GM18951 (cell line): Measurements from ENCODE around the gene JMJD6.
"Not testable (repeated sequence)": the region's sequence is repeated elsewhere in the genome, so short reads cannot be mapped to it uniquely, and the experiment has no call there.

Source experiments
- POLR2A ChIP-seq: IDR thresholded peaks from 4 replicates; pipeline ENCODE4 v1.6.1; 2011; ENCODE audit warnings: mild to moderate bottlenecking; ENCODE audit not compliant: insufficient read length, insufficient read depth; ENCODE audit errors: extremely low read depth
- in situ Hi-C: fragments of 300-500 bp; cut with MboI; formaldehyde crosslinking; loops from one replicate; pipeline ENCODE4 v1.12.0; 2022; ENCODE audit warnings: low sequenced_read_pairs, mixed read lengths, inconsistent platforms; ENCODE audit not compliant: unreplicated experiment

The JMJD6 gene

GRCh38 chr17:76706817-76707216 is 19.6 kb downstream of the JMJD6 start:
- in situ Hi-C loops, result no loop called here
- TF ChIP-seq POLR2A, result no peak

- in situ Hi-C loops, result no loop called here
- TF ChIP-seq POLR2A, result no peak
These were observed 21.6 kb downstream of the JMJD6 start for GRCh38 chr17:76704805-76705204.

DNA sequence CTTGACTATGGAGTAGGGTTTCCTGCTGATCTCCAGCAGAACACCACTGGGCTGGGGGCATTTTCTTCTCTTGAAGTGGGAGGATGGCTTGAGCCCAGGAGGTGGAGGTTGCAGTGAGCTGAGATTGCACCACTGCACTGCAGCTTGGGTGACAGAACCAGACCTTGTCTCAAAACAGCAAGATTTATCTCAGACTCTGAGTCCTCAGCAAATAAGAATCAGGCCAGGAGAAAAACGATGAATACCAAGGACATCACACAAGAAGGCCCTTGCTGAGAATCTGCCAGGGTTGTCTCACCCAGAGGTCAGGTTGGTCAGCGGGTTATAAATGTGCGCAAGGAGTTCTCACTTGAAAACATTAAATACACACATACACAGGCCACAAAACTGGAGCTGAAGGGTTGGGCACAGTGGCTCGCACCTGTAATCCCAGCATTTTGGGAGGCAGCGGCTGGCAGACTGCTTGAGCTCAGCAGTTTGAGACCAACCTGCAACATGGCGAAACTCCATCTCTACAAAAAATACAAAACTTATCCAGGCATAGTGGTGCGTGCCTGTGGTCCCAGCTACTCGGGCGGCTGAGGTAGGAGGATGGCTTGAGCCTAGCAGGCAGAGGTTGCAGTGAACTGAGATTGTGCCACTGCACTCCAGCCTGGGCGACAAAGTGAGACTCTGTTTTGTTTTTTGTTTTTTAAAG is 23.3 kb downstream of the JMJD6 start:
- in situ Hi-C loops, result no loop called here
- no peak for TF ChIP-seq POLR2A

DNA sequence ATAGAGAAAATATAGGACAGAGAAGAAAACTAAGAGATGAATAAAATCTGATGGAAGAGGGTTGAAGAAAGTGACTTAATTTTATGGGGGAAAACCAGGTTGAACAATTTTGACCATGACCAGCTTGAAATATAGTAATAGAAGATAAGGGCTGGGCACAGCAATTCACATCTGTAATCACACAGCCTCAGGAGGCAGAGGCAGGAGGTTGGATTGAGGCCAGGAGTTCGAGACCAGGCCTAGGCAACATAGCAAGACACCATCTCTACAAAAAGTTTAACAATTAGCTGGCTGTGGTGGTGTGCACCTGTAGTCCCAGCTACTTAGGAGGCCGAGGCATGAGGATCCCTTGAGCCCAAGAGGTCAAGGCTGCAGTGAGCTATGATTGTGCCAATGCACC is 24.3 kb downstream of the JMJD6 start:
- no peak for TF ChIP-seq POLR2A
- in situ Hi-C loops, result no loop called here

GRCh38 chr17:76701471-76701967 is 24.9 kb downstream of the JMJD6 start:
- no peak for TF ChIP-seq POLR2A
- in situ Hi-C loops, result no loop called here

- in situ Hi-C loops, result no loop called here
- TF ChIP-seq POLR2A, result no peak
These were observed 25.6 kb downstream of the JMJD6 start for GRCh38 chr17:76700617-76701470.

DNA sequence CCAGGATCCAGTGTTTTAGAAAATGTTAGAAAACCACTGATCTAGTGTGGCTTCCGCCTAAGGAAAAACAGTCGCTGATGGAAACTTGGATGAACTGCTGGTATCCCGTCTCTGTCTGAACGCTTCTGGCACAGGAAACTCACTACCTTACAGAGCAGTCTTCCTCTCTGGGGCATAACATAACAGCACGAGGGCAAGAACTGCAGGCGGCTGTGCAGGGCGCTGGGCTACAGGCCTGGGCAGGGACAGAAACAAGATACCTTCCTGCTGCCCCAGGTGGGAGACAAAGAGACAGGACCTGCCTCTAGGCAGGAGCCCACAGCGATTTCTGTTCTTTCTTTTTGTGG is 26.2 kb downstream of the JMJD6 start:
- TF ChIP-seq POLR2A, result no peak
- in situ Hi-C loops, result no loop called here

GRCh38 chr17:76698466-76698977 is 27.9 kb downstream of the JMJD6 start:
- in situ Hi-C loops, result not testable (repeated sequence)

DNA sequence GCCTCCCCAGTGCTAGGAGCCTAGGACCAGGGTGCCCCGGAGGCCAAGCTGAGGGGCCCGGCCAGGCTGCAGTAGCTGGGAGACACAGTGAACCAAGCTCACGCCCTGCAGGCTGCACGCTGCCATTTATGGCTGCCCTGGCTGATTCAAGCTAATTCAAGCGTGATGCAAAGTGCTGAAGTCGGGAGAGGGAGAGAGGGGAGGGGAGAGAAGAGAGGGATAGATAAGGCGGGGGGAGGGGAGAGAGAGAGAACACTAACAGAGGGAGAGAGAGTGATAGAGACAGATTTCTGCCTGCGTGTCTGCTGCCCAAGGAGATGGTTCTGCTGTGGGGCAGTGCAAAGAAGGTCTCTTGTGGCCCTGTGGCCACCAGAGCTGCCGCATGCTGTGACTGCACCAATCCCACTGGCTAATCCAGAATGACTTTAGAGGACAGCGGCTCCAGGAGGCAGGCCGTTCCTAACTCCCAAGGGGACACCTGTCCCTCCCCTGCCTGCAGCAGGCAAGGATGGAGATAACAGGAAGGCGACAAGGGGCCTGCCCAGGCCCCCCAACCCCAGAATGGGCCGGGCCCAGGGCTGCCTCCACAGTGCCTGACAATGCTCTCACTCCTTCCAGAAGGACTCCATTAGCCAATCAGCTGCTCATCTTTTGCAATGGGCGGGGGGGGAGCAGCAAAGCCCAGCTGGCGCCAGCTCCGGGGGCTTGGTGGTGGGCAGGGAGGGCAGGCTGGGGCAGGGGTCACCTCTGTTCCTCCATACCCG is 28.5 kb downstream of the JMJD6 start:
- in situ Hi-C loops, result no loop called here
- no peak for TF ChIP-seq POLR2A

DNA sequence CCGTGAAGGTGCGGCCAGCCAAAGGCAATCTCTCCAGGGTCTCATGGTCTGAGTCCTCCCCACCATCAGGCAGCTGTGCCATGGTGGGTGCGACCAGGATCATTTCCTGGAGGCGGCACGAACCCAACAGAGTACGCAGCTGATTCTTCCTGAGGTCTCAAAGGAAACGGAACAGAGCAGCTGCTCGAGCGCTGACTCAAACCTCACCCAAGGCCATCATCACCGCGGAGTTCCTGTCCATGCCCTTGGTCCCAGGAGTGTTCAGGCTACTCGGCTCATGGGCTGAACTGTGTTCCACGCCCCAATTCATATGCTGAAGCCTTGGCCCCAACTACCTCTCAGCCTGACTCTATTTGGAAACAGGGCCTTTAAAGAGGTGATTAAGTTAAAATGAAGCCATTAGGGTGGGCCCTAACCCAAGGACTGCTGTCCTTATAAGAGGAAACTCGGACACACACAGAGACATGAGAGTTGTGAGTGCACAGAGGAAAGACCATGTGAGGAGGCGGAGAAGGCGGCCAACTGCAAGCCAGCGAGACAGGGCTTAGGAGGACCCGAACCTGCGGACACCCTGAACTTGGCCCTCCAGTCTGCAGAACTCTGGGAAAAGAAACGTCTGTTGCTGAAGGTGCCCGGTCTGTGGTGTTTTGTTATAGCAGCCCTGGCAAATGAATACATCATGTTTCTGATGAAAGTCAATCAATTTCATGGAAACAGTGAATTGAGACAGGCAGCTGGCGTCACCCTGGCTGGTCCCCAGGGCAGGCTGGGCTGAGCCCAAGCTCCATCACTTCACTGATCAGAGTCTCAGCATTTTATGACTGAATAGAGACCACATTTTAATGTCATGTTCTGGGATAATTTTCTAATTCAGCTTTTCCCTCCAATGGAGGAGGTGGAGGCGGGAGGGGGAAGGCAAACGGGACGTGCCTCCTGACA is 29.4 kb downstream of the JMJD6 start:
- no peak for TF ChIP-seq POLR2A
- in situ Hi-C loops, result no loop called here

DNA sequence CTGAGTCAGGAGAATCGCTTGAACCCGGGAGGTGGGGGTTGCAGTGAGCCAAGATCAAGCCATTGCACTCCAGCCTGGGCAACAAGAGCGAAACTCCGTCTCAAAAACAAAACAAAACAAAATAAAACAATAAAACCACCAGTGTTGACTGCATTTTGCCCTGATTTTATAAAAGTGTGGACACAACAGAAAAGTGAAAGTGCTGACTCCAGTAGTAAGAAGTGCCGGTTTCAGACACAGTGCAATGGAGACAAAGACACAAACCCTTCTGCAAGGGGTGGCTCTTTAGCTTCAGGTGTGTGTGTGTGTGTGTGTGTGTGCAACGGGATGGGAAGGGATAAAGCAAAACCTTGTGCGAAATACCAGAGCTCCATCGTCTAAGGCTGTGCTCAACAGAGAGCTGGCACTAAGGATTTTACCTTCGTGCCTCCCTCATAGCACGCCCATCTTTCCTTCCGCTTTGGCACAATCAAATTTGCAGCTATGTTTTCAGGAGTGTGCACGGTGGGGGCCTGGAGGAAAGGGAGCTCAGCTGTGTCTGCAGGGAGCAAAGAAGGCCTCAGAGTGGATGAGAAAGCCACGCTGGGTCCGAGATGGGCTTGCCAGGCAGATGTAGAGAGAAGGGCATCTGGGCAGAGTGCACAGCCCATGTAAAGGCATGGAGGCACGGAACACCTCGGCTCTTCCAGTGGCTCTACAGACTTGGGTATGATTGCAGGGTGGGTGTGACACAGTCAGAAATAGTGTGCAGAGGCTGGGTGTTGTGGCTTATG is 31.2 kb downstream of the JMJD6 start:
- no peak for TF ChIP-seq POLR2A

More for the DNA sequence above, 31.2 kb downstream of the JMJD6 start:
- in situ Hi-C loops, result no loop called here
